NCI-H526 (cell line): ENCODE measurements around the gene LARP4.
"Not testable (repeated sequence)": the region's sequence is repeated elsewhere in the genome, so short reads cannot be mapped to it uniquely, and the experiment has no call there.

Experiments used
- DNase-seq, 2 experiments: peaks; one replicate each; lab custom pipeline; 2025; lab: John Stamatoyannopoulos, UW

The LARP4 gene

DNA sequence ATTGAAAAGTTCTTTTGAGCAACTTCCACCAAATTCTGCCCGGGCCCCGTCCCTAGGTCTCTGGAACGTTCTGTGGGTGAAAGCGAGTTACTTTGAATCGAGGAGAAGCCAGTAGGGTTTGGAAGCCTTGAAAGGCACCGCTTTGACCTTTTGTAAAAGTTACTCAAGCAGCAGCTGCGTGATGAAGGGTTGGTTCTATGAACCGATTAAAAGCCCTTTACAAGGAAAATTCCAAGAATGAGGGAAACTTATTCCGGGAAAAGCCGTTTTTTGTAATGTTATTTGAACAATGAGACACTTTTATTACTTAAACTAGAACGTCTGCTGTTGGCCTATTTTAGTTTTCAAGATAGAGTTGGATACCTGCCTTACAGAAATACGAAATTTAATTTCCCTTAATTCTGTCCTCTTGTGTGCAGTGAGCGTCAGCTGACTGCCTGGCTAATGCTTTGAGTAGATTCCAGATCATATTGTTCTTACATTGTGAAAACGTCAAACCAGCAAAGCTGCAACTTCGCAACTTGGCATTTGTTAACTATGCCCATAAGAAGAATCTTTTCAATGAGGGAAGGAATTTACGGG, 906 bp downstream of the LARP4 start:
- no peak for DNase-seq

- DNase-seq, result no peak
These were observed 1.7 kb downstream of the LARP4 start for GRCh38 chr12:50402264-50403000.

GRCh38 chr12:50403001-50403440, 2.3 kb downstream of the LARP4 start:
- DNase-seq, result no peak

DNA sequence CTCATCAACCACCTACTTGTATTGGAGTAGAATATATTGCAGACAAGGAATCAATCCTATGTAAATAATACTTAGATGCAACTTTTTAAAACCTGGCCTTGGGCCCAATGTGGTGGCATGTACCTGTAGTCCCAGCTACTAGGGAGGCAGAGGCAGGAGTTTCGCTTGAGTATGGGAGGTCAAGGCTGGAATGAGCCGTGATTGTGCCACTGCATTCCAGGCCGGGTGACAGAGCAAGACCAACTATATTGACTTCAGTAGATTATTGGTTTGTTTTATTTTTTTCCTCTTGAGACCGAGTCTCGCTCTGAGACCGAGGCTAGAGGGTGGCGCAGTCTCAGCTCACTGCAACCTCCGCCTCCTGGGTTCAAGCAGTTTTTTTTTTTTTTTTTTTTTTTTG, 3.6 kb downstream of the LARP4 start:
- no peak for DNase-seq

DNA sequence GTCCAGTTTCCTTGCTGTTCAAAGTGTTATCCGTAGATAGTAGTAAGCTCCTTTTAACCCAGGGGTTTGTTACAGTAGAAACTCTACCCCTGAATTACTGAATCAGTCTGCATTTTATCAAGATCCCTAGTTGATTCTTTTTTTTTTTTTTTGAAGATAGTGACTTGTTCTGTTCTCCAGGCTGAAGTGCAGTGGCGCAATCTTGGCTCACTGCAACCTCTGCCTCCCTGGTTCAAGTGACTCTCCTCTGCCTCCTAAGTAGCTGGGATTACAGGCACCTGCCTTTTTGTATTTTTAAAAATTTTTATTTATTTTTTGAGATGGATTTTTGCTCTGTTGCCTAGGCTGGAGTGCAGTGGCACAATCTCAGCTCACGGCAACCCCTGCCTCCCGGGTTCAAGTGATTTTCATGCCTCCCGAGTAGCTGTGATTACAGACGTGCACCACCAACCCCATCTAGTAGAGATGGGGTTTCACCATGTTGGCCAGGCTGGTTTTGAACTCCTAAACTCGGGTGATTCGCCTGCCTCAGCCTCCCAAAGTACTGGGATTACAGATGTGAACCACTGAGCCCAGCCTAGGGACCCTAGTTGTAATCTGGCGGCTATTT, 10.5 kb downstream of the LARP4 start:
- no peak for DNase-seq

- no peak for DNase-seq
These were observed 15.3 kb downstream of the LARP4 start for GRCh38 chr12:50415899-50416479.

DNA sequence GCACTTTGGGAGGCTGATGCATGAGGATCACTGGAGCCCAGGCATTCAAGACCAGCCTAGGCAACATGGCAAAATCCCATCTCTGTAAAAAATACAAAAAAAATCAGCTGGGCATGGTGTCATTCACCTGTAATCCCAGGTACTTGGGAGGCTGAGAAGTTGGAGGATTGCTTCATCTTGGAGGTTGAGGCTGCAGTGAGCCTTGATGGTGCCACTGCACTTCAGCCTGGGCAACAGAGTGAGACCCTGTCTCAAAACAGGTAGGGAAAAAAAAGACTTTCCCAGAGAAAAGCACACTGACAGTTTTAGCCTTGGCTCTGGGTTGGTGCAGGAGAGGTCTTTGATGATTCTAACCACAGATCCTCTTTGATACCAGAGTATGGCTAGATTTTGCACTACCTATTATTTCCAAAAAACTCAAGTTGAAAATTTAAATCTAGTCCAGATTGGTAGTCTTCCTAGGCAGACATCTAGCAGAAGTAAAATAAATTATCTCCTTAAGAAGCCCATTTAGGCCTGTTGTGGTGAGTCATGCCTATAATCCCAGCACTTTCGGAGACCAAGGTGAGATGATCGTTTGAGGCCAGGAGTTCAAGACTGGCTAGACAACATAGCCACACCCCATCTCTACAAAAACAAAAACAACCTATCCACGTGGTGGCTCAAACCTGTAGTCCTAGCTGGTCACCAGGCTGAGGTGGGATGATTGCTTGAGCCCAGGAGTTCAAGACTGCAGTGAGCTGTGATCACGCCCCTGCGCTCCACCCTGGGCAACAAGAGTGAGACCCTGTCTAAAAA, 18.6 kb downstream of the LARP4 start:
- DNase-seq, result no peak

DNA sequence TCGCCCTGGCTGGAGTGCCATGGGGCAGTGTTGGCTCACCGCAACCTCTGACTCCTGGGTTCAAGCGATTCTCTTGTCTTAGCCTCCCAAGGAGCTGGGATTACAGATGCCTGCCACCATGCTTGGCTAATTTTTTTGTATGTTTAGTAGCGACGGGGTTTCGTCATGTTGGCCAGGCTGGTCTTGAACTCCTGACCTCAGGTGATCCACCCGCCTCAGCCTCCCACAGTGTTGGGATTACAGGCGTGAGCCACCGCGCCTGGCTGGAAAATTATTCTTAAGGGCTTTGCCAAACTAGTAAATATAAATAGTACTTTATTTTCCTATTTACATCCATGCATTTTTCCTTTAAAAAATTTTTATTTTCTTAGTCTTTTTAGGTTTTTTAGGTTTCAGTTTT, 22.2 kb downstream of the LARP4 start:
- not testable (repeated sequence) for DNase-seq

GRCh38 chr12:50423342-50423741, 22.7 kb downstream of the LARP4 start:
- not testable (repeated sequence) for DNase-seq

DNA sequence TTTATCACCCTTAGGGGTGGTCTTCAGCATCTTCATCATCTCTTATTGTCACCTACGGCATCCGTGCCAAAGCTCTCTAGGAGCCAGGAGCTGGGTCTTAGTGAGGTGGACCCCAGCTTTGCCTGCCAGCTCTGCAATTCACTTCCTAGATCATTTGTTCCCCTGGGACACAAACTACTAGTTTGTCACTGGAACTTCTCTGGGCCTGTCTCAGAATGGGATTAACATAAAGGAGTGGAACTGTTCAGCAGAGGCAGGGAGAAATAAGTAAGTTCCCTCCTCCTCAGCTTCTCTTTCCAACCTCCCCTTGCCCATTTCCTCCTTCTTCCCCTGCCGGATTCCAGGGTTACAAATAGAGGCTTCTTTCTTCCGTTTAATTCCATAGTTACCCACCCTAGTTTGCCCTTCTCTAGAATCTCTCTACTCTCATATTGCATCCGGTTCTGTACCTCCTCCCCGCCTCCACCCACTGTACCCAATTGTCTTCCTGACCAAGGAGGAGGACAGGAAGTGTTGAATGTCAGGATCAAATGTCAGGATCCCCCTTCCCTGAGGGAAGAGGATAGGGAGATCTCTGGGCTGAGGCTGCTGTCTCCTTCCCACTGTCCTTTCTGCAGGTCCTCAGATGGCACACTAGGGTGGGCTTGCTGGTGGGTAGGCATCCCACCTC, 25.0 kb downstream of the LARP4 start:
- no peak for DNase-seq

GRCh38 chr12:50431656-50432055, 31.0 kb downstream of the LARP4 start:
- DNase-seq, result not testable (repeated sequence)

GRCh38 chr12:50440288-50440687, 39.6 kb downstream of the LARP4 start:
- DNase-seq, result no peak

GRCh38 chr12:50441763-50442162, 41.1 kb downstream of the LARP4 start:
- DNase-seq, result no peak

GRCh38 chr12:50442178-50442908, 41.7 kb downstream of the LARP4 start:
- DNase-seq, result no peak

DNA sequence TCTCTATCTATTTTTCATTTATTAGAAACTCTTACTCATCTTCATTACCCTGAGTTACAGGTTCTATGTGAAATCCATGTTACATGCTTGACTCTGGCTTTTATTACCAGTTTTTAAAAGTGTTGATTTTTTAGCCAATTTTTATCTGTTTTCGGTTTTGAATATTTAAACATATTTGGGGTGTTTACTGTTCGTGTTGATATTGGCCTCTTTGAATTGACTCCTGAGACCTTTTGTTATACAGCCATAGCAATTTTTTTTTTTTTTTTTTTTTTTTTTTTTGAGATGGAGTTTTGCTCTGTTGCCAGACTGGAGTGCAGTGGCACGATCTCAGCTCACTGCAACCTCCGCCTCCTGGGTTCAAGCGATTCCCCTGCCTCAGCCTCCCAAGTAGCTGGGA, 49.0 kb downstream of the LARP4 start:
- DNase-seq, result not testable (repeated sequence)

- no peak for DNase-seq
These were observed 52.1 kb downstream of the LARP4 start for GRCh38 chr12:50452795-50453194.

GRCh38 chr12:50453872-50454271, 53.2 kb downstream of the LARP4 start:
- DNase-seq, result no peak

DNA sequence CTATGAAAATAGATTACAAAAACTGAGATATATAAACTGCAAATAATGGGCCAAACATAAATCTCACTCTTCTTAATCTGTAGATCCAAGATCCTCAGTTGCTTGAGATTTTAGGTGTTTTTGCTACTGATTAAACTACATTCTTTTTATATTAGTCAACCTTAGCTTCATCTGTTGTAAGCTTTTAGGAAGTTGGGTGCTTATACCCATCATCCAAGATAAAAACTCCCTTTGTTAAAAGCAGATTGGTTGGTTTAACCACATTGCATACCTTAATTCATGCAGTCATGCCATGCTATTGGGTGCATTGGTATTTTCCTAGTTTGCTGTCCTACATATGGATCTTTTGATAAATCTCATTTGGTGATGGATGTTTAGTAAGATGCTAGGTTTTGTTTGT, 57.9 kb downstream of the LARP4 start:
- no peak for DNase-seq

GRCh38 chr12:50467439-50467838, 66.8 kb downstream of the LARP4 start:
- no peak for DNase-seq

- DNase-seq, result no peak
These were observed 76.7 kb downstream of the LARP4 start for GRCh38 chr12:50477241-50477832.

DNA sequence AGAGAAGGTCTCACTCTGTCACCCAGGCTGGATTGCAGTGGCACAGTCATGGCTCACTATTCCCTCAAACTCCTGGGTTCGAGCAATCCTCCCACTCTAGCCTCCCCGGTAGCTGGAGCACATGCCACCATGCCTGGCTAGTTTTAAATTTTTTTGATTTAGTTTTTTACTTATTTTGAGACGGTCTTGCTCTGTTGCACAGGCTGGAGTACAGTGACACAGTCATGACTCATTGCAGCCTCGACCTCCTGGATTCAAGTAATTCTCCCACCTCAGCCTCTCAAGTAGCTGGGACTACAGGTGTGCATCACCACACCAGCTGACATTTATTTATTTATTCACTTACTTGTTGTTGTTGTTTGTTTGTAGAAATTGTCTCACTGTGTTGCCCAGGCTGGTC, 81.9 kb downstream of the LARP4 start:
- DNase-seq, result no peak
